Neuronal stem cell (in vitro differentiated cells): ENCODE results near the gene SLC45A3.
"Not testable (repeated sequence)": the region's sequence is repeated elsewhere in the genome, so short reads cannot be mapped to it uniquely, and the experiment has no call there.

ENCODE experiments used
- DNase-seq: peaks from one replicate; pipeline ENCODE4 v3.0.0-alpha.2; 2013; ENCODE audit warnings: low spot score
- H2AFZ ChIP-seq: one replicate; pipeline ENCODE4 v1.6.1; 2013; ENCODE audit warnings: mild to moderate bottlenecking, low read length, inconsistent platforms
- H2AK5ac ChIP-seq: 2 replicates; pipeline ENCODE4 v1.6.1; 2013; ENCODE audit warnings: low read depth, mild to moderate bottlenecking, inconsistent platforms, low read length, moderate library complexity, mixed read lengths
- H2BK120ac ChIP-seq: 2 replicates; pipeline ENCODE4 v1.6.1; 2013; ENCODE audit warnings: low read depth, mild to moderate bottlenecking, inconsistent platforms, low read length, moderate library complexity, mixed read lengths
- H2BK12ac ChIP-seq: one replicate; pipeline ENCODE4 v1.6.1; 2013; ENCODE audit warnings: low read length, inconsistent platforms
- H2BK15ac ChIP-seq: 2 replicates; pipeline ENCODE4 v1.6.1; 2013; ENCODE audit warnings: mild to moderate bottlenecking, low read length, inconsistent platforms, mixed read lengths
- H2BK5ac ChIP-seq: one replicate; pipeline ENCODE4 v1.6.1; 2013; ENCODE audit warnings: inconsistent platforms, mild to moderate bottlenecking, low read length, moderate library complexity
- H3K14ac ChIP-seq: one replicate; pipeline ENCODE4 v1.6.1; 2013; ENCODE audit warnings: low read length, inconsistent platforms
- H3K18ac ChIP-seq: 2 replicates; pipeline ENCODE4 v1.6.1; 2013; ENCODE audit warnings: low read length, inconsistent platforms
- H3K23ac ChIP-seq: 2 replicates; pipeline ENCODE4 v1.6.1; 2013; ENCODE audit warnings: low read depth, mild to moderate bottlenecking, mixed read lengths, low read length, inconsistent platforms; ENCODE audit not compliant: poor library complexity
- H3K27ac ChIP-seq: replicated peaks from 3 replicates; pipeline ENCODE4 v1.5.1; 2013; ENCODE audit warnings: low read length, inconsistent platforms
- H3K27me3 ChIP-seq, 3 experiments: 2 replicates each; pipeline ENCODE4 v1.6.1; 2013; ENCODE audit warnings: low read length in 3 of 3, mild to moderate bottlenecking in 2 of 3, inconsistent platforms in 1 of 3, low read depth in 1 of 3, mixed read lengths in 1 of 3, moderate library complexity in 1 of 3; ENCODE audit not compliant: control insufficient read depth in 3 of 3, insufficient read depth in 3 of 3
- H3K36me3 ChIP-seq, 2 donors: replicated peaks in 1 of 2; 2 replicates each; pipeline ENCODE4 v1.6.1; 2013; ENCODE audit warnings: low read length in 2 of 2; ENCODE audit not compliant: control insufficient read depth in 2 of 2, insufficient read depth in 2 of 2
- H3K4ac ChIP-seq: 2 replicates; pipeline ENCODE4 v1.6.1; 2013; ENCODE audit warnings: inconsistent platforms, mild to moderate bottlenecking, low read length, moderate library complexity
- H3K4me1 ChIP-seq, 2 donors: 1 replicate in 1 of 2; 2 replicates in 1 of 2; pipeline ENCODE4 v1.6.1; 2013; ENCODE audit warnings: low read length in 2 of 2, low read depth in 1 of 2; ENCODE audit not compliant: control insufficient read depth in 2 of 2, insufficient read depth in 1 of 2
- H3K4me2 ChIP-seq: one replicate; pipeline ENCODE4 v1.6.1; 2013; ENCODE audit warnings: mild to moderate bottlenecking, low read length, inconsistent platforms; ENCODE audit not compliant: insufficient read depth, poor library complexity, severe bottlenecking
- H3K4me3 ChIP-seq, 2 donors: 2 replicates each; pipeline ENCODE4 v1.5.1; 2013; ENCODE audit warnings: low read length in 2 of 2, mild to moderate bottlenecking in 2 of 2, inconsistent platforms in 1 of 2, moderate library complexity in 1 of 2
- H3K79me1 ChIP-seq: one replicate; pipeline ENCODE4 v1.6.1; 2013; ENCODE audit warnings: low read depth, mild to moderate bottlenecking, inconsistent platforms, low read length, moderate library complexity
- H3K9ac ChIP-seq: one replicate; pipeline ENCODE4 v1.6.1; 2013; ENCODE audit warnings: mild to moderate bottlenecking, low read depth, low read length, inconsistent platforms; ENCODE audit not compliant: poor library complexity
- H3K9me3 ChIP-seq, 2 donors: replicated peaks in 1 of 2; 2 replicates each; pipeline versions ENCODE3 to v1.6.1; 2013; ENCODE audit warnings: low read length in 2 of 2, mild to moderate bottlenecking in 2 of 2, inconsistent platforms in 1 of 2, low read depth in 1 of 2, mixed read lengths in 1 of 2, moderate library complexity in 1 of 2; ENCODE audit not compliant: control insufficient read depth in 2 of 2, insufficient read depth in 1 of 2
- H4K8ac ChIP-seq: one replicate; pipeline ENCODE4 v1.6.1; 2013; ENCODE audit warnings: low read depth, mild to moderate bottlenecking, inconsistent platforms, low read length, moderate library complexity
- H4K91ac ChIP-seq: one replicate; pipeline ENCODE4 v1.6.1; 2013; ENCODE audit warnings: low read length, low read depth, mild to moderate bottlenecking, inconsistent platforms; ENCODE audit not compliant: poor library complexity
- WGBS, 2 donors: extraction: QIAGEN DNeasy Blood & Tissue Kit; methylation state at CpG; one replicate each; pipeline ENCODE4 v1.1.7; 2013; ENCODE audit warnings: missing lambda C conversion rate in 2 of 2, mixed read lengths in 1 of 2; ENCODE audit not compliant: insufficient read length in 2 of 2, insufficient replicate concordance in 1 of 2; ENCODE audit errors: extremely low coverage in 2 of 2; 5-methylcytosine and 5-hydroxymethylcytosine counted together

SLC45A3 gene

DNA sequence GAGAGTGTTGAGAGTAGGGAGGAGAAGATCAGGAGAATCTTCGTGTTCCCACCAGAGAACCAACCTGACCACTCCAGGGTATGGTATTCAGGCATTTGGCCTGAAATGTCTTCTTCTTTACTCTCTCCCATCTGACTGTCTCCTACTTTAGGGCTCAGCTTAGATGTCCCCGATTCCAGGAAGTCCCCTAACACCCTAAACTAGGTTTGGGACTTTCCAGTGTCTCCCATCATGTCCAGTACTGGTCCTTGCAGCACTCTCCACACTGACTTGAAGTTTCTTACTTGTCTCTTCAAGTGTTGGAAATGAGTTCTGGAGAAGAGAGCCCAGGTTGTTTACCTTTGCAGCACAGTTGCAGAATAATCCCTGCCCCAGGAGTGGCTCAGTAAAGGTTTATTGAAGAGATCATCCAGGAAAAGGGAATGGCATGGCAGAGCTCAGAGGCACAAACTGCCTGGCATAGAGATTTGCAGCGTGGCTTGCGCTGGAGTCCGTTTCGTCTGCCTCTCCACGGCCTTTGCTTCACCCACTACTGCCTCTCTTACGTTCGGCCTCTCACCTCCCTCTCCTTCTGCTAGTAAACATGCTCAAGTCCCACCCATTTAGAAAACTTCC is 42.3 kb downstream of the SLC45A3 start:
- DNase-seq = no peak
- Histone ChIP-seq H3K27ac (no peak overlapping the region), H3K4me1 (peaks cover 0 to 3% of the 10 kb centered on the region in 2 donors), H3K9me3 (no peaks in the 10 kb centered on the region), H2BK15ac (no peak overlapping the region), H3K4me2 (no peak overlapping the region), H3K4me3 (no peak overlapping the region), H4K8ac (no peak overlapping the region), H2BK5ac (no peak overlapping the region), H3K4ac (no peak overlapping the region), H2BK120ac (no peak overlapping the region), H2BK12ac (no peak overlapping the region), H2AK5ac (no peak overlapping the region), H2AFZ (no peak overlapping the region), H4K91ac (no peak overlapping the region), H3K27me3 (no peaks in the 10 kb centered on the region), H3K18ac (no peak overlapping the region), H3K9ac (no peak overlapping the region), H3K79me1 (no peaks in the 10 kb centered on the region), H3K14ac (no peak overlapping the region), H3K36me3 (no peaks in the 10 kb centered on the region), H3K23ac (no peak overlapping the region)
- WGBS, 2 donors = no CpG with 5 or more reads among the region's 9 CpGs

DNA sequence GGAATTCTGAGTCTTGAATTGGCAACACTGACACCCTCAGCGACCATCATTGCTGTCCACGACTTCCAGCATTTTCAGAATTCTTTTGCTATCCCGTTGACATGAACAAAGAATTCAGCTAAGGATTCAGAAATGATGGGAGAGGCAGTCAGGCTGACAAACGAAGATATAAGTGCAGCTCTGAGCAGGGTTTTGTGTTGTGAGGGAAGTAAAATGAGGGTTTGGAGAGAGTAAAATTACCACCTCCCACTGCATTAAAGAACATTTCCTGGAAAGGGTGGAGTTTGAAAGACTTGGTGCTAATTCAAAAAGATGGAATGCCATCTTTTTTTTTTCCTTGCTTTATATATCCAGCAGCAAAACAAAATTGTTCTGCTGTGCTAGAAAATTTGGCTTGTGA is 43.6 kb downstream of the SLC45A3 start:
- Histone ChIP-seq H3K4ac (no peak overlapping the region), H3K4me3 (no peak overlapping the region), H2AK5ac (no peak overlapping the region), H4K91ac (no peak overlapping the region), H3K9me3 (no peaks in the 10 kb centered on the region), H4K8ac (no peak overlapping the region), H3K4me1 (peaks cover 1 to 9% of the 10 kb centered on the region in 2 donors), H3K4me2 (no peak overlapping the region), H2BK120ac (no peak overlapping the region), H3K27ac (no peak overlapping the region), H2AFZ (peak overlapping the region; percentile 73), H2BK15ac (no peak overlapping the region), H3K9ac (no peak overlapping the region), H2BK12ac (no peak overlapping the region), H3K27me3 (no peaks in the 10 kb centered on the region), H3K23ac (no peak overlapping the region), H3K18ac (no peak overlapping the region), H3K36me3 (no peaks in the 10 kb centered on the region), H2BK5ac (no peak overlapping the region), H3K14ac (no peak overlapping the region), H3K79me1 (no peaks in the 10 kb centered on the region)
- DNase-seq = no peak
- WGBS, 2 donors = no CpG with 5 or more reads among the region's 4 CpGs

DNA sequence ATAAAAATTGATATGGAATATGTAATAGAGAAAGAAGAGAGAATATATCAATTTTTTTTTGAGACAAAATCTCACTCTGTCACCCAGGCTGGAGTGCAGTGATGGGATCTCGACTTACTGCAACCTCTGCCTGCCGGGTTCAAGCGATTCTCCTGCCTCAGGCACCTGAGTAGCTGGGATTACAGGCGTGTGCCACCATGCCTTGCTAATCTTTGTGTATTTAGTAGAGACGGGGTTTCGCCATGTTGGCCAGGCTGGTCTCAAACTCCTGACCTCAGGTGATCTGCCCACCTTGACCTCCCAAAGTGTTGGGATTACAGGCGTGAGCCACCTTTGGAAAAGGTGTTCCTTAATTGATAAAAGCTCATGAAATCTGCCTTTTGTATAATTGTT is 44.2 kb downstream of the SLC45A3 start:
- not testable (repeated sequence) for H3K14ac ChIP-seq

DNA sequence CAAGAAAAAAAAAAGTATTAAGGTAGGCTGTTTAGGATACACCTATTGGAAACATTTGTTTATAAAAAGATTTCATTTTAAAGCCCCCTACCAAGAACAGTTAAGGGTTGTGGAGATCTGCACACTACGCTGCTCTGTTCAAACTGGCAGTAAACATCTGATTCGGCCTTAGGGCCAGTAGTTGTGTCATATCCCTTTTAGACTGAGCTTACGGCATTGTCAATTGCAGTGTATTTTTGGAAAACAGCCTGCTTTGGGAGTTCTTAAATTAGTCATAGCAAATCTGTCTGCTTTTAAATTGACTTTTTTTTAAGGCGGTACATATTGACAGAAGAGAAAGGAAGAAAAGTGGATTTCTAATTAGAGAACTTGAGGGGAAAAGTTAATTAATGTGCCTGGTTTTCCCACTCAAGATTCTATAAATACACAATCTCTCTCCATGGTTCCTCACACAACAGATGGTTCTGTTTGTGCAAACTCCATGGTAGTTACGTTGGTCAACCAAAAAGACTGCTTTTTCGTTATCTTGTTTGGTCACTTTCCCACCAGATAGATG is 46.8 kb downstream of the SLC45A3 start:
- Histone ChIP-seq H3K4ac (no peak overlapping the region), H3K79me1 (no peaks in the 10 kb centered on the region), H3K27me3 (no peaks in the 10 kb centered on the region), H3K18ac (no peak overlapping the region), H2BK120ac (no peak overlapping the region), H3K9me3 (no peaks in the 10 kb centered on the region), H2BK12ac (no peak overlapping the region), H2BK15ac (no peak overlapping the region), H2AK5ac (no peak overlapping the region), H4K8ac (no peak overlapping the region), H3K4me3 (no peak overlapping the region), H3K23ac (no peak overlapping the region), H3K36me3 (peaks cover 0 to 1% of the 10 kb centered on the region in 2 donors), H3K14ac (no peak overlapping the region), H3K9ac (no peak overlapping the region), H4K91ac (no peak overlapping the region), H2BK5ac (no peak overlapping the region), H3K4me2 (no peak overlapping the region), H3K27ac (no peak overlapping the region), H3K4me1 (peaks cover 4 to 11% of the 10 kb centered on the region in 2 donors), H2AFZ (no peak overlapping the region)
- DNase-seq = no peak
- WGBS, 2 donors = no CpG with 5 or more reads among the region's 6 CpGs

More for the DNA sequence above, 44.2 kb downstream of the SLC45A3 start:
- not testable (repeated sequence) for H4K91ac ChIP-seq, H3K4ac ChIP-seq, H2BK5ac ChIP-seq, H3K36me3 ChIP-seq, H2BK15ac ChIP-seq, H3K27ac ChIP-seq, H3K27me3 ChIP-seq, H3K9me3 ChIP-seq, H2BK12ac ChIP-seq, H4K8ac ChIP-seq, H2BK120ac ChIP-seq, H2AK5ac ChIP-seq, DNase-seq, H2AFZ ChIP-seq, H3K4me2 ChIP-seq, H3K9ac ChIP-seq, H3K18ac ChIP-seq, H3K4me1 ChIP-seq, H3K23ac ChIP-seq, H3K79me1 ChIP-seq, H3K4me3 ChIP-seq
- WGBS, 2 donors = no CpG with 5 or more reads among the region's 7 CpGs
